IPS-18a (cell line): ENCODE results near the gene PVR.
"Not testable (repeated sequence)": the region's sequence is repeated elsewhere in the genome, so short reads cannot be mapped to it uniquely, and the experiment has no call there.

Source experiments
- H3K27ac ChIP-seq: one replicate; pipeline ENCODE4 v1.5.1; 2013; ENCODE audit warnings: low read length
- H3K27me3 ChIP-seq: one replicate; pipeline ENCODE4 v1.6.1; 2013; ENCODE audit warnings: mild to moderate bottlenecking, low read length; ENCODE audit not compliant: control insufficient read depth, insufficient read depth
- H3K36me3 ChIP-seq: one replicate; pipeline ENCODE4 v1.6.1; 2013; ENCODE audit warnings: low read depth, low read length; ENCODE audit not compliant: control insufficient read depth
- H3K4me1 ChIP-seq: one replicate; pipeline ENCODE4 v1.6.1; 2013; ENCODE audit warnings: low read depth, low read length; ENCODE audit not compliant: control insufficient read depth
- H3K4me3 ChIP-seq: one replicate; pipeline ENCODE4 v1.5.1; 2013; ENCODE audit warnings: low read length
- H3K9ac ChIP-seq: one replicate; pipeline ENCODE4 v1.6.1; 2013; ENCODE audit warnings: mild to moderate bottlenecking, low read length, moderate library complexity
- H3K9me3 ChIP-seq: one replicate; pipeline ENCODE4 v1.6.1; 2013; ENCODE audit warnings: low read depth, low read length; ENCODE audit not compliant: control insufficient read depth

The PVR gene

GRCh38 chr19:44607917-44608316 is 35.8 kb upstream of the PVR start:
- no peak overlapping the region for H3K27ac ChIP-seq
- no peaks in the 10 kb centered on the region for H3K27me3 ChIP-seq
- peaks cover 21% of the 10 kb centered on the region for H3K4me1 ChIP-seq
- no peak overlapping the region for H3K9ac ChIP-seq
- no peak overlapping the region for H3K4me3 ChIP-seq
- no peaks in the 10 kb centered on the region for H3K9me3 ChIP-seq
- no peaks in the 10 kb centered on the region for H3K36me3 ChIP-seq

- no peak overlapping the region for H3K27ac ChIP-seq
- H3K4me1 ChIP-seq, result peaks cover 20% of the 10 kb centered on the region
- no peaks in the 10 kb centered on the region for H3K36me3 ChIP-seq
- H3K27me3 ChIP-seq, result no peaks in the 10 kb centered on the region
- H3K4me3 ChIP-seq, result no peak overlapping the region
- H3K9ac ChIP-seq, result no peak overlapping the region
- no peaks in the 10 kb centered on the region for H3K9me3 ChIP-seq
Measured at GRCh38 chr19:44608391-44608821, 35.3 kb upstream of the PVR start.

GRCh38 chr19:44609219-44609618 is 34.5 kb upstream of the PVR start:
- H3K36me3 ChIP-seq, result no peaks in the 10 kb centered on the region
- H3K9me3 ChIP-seq, result no peaks in the 10 kb centered on the region
- no peaks in the 10 kb centered on the region for H3K27me3 ChIP-seq
- peaks cover 12% of the 10 kb centered on the region for H3K4me1 ChIP-seq
- H3K27ac ChIP-seq, result no peak overlapping the region
- no peak overlapping the region for H3K4me3 ChIP-seq
- no peak overlapping the region for H3K9ac ChIP-seq

- not testable (repeated sequence) for H3K9ac ChIP-seq, H3K4me3 ChIP-seq, H3K4me1 ChIP-seq, H3K36me3 ChIP-seq, H3K27ac ChIP-seq, H3K9me3 ChIP-seq, H3K27me3 ChIP-seq
Measured at GRCh38 chr19:44610497-44610896, 33.2 kb upstream of the PVR start.

GRCh38 chr19:44611812-44612295 is 31.9 kb upstream of the PVR start:
- Histone ChIP-seq H3K9me3 (no peaks in the 10 kb centered on the region), H3K36me3 (no peaks in the 10 kb centered on the region), H3K27ac (no peak overlapping the region), H3K4me1 (peaks cover 7% of the 10 kb centered on the region), H3K4me3 (no peak overlapping the region), H3K27me3 (no peaks in the 10 kb centered on the region), H3K9ac (no peak overlapping the region)

GRCh38 chr19:44613295-44614178 is 30.2 kb upstream of the PVR start, which contains the start of gene IGSF23:
Gene IGSF23, plus strand, starts transcription at chr19:44613563. Its CDS starts 83 bp downstream, at chr19:44613646.
- H3K9me3 ChIP-seq, result no peaks in the 10 kb centered on the region
- H3K27ac ChIP-seq, result no peak within 1 kb of the TSS
- no peaks in the 10 kb centered on the region for H3K36me3 ChIP-seq
- no peak within 1 kb of the TSS for H3K9ac ChIP-seq
- no peak within 1 kb of the TSS for H3K4me3 ChIP-seq
- H3K4me1 ChIP-seq, result no peaks in the 10 kb centered on the region
- H3K27me3 ChIP-seq, result no peaks in the 10 kb centered on the region

- no peak overlapping the region for H3K27ac ChIP-seq
- no peak overlapping the region for H3K4me3 ChIP-seq
- H3K27me3 ChIP-seq, result no peaks in the 10 kb centered on the region
- H3K9ac ChIP-seq, result no peak overlapping the region
- no peaks in the 10 kb centered on the region for H3K9me3 ChIP-seq
- no peaks in the 10 kb centered on the region for H3K4me1 ChIP-seq
- H3K36me3 ChIP-seq, result no peaks in the 10 kb centered on the region
Measured at GRCh38 chr19:44614313-44614712, 29.4 kb upstream of the PVR start.

- H3K27ac ChIP-seq, result no peak overlapping the region
- no peak overlapping the region for H3K9ac ChIP-seq
- no peaks in the 10 kb centered on the region for H3K27me3 ChIP-seq
- no peaks in the 10 kb centered on the region for H3K4me1 ChIP-seq
- H3K4me3 ChIP-seq, result no peak overlapping the region
- no peaks in the 10 kb centered on the region for H3K9me3 ChIP-seq
- H3K36me3 ChIP-seq, result no peaks in the 10 kb centered on the region
Measured at GRCh38 chr19:44615863-44616247, 27.9 kb upstream of the PVR start.

- Histone ChIP-seq H3K9me3 (no peaks in the 10 kb centered on the region), H3K9ac (no peak overlapping the region), H3K27me3 (no peaks in the 10 kb centered on the region), H3K4me1 (no peaks in the 10 kb centered on the region), H3K36me3 (no peaks in the 10 kb centered on the region), H3K4me3 (no peak overlapping the region), H3K27ac (no peak overlapping the region)
Measured at GRCh38 chr19:44617110-44617880, 26.4 kb upstream of the PVR start.

- Histone ChIP-seq H3K36me3 (no peaks in the 10 kb centered on the region), H3K9me3 (no peaks in the 10 kb centered on the region), H3K27ac (no peak overlapping the region), H3K4me3 (no peak overlapping the region), H3K4me1 (no peaks in the 10 kb centered on the region), H3K27me3 (no peaks in the 10 kb centered on the region), H3K9ac (no peak overlapping the region)
Measured at GRCh38 chr19:44618640-44619357, 24.9 kb upstream of the PVR start.

GRCh38 chr19:44620667-44621066 is 23.0 kb upstream of the PVR start:
- Histone ChIP-seq H3K27me3 (no peaks in the 10 kb centered on the region), H3K4me3 (no peak overlapping the region), H3K27ac (no peak overlapping the region), H3K9me3 (no peaks in the 10 kb centered on the region), H3K9ac (no peak overlapping the region), H3K36me3 (no peaks in the 10 kb centered on the region), H3K4me1 (no peaks in the 10 kb centered on the region)
